Activated naive CD4-positive, alpha-beta T cell treated with anti-CD3 and anti-CD28 coated beads, Interleukin-2, amount 50 U/mL, for 72 hours (primary cell): Measurements from ENCODE around the gene RTP5. TPM values are rescaled to one million over a fixed set of nuclear protein-coding genes. Genes with fewer than 3 reads are reported as not detected.

ENCODE experiments used
- ATAC-seq, 2 donors: fragments of 150-1000 bp; cut with Tn5 transposase; 2 replicates each; pipeline ENCODE4 v1.10.0; 2021; ENCODE audit warnings: mild to moderate bottlenecking in 2 of 2, moderate library complexity in 2 of 2
- DNase-seq, 2 donors: peaks; one replicate each; pipeline ENCODE4 v3.0.0; 2021 to 2022; ENCODE audit warnings: low spot score in 2 of 2
- H3K27ac Mint-ChIP-seq, 2 donors: one replicate each; pipeline ENCODE4 v1.8.0; 2022; ENCODE audit warnings: mild to moderate bottlenecking in 2 of 2, mixed read lengths in 2 of 2
- H3K36me3 Mint-ChIP-seq, 2 donors: one replicate each; pipeline ENCODE4 v1.8.0; 2022; ENCODE audit warnings: mixed read lengths in 2 of 2
- H3K9me3 Mint-ChIP-seq, 2 donors: one replicate each; pipeline ENCODE4 v1.8.0; 2022; ENCODE audit warnings: mixed read lengths in 2 of 2
- total RNA-seq, 2 donors: library from RNA; stranded (reverse); gene quantifications; one replicate each; pipeline ENCODE4 v1.2.3, GENCODE V29; 2022

The RTP5 gene
- total RNA-seq, 2 donors from 2014 or later = 0.09 TPM; not detected in 1

GRCh38 chr2:241887806-241888522 is 18.4 kb downstream of the RTP5 start:
- Mint-ChIP-seq H3K36me3 (peaks cover 0 to 23% of the 10 kb centered on the region in 2 donors), H3K9me3 (no peaks in the 10 kb centered on the region), H3K27ac (peak overlapping the region in 1 of 2 donors; percentile 75)
- DNase-seq (no peak), ATAC-seq (no peak)

- no peak for ATAC-seq
- no peaks in the 10 kb centered on the region for H3K9me3 Mint-ChIP-seq
- H3K36me3 Mint-ChIP-seq = peaks cover 0 to 19% of the 10 kb centered on the region in 2 donors
- H3K27ac Mint-ChIP-seq = no peak overlapping the region
- no peak for DNase-seq
Observed at GRCh38 chr2:241888641-241889040, 19.1 kb downstream of the RTP5 start.

- ATAC-seq = no peak
- peaks cover 0 to 11% of the 10 kb centered on the region in 2 donors for H3K36me3 Mint-ChIP-seq
- H3K9me3 Mint-ChIP-seq = no peaks in the 10 kb centered on the region
Observed at GRCh38 chr2:241890524-241891235, 21.2 kb downstream of the RTP5 start.

GRCh38 chr2:241891315-241891987 is 21.9 kb downstream of the RTP5 start:
- Mint-ChIP-seq H3K36me3 (peaks cover 0 to 17% of the 10 kb centered on the region in 2 donors), H3K9me3 (no peaks in the 10 kb centered on the region), H3K27ac (peak overlapping the region in 1 of 2 donors; percentile 17)
- DNase-seq (no peak), ATAC-seq (no peak)

More at GRCh38 chr2:241890524-241891235, 21.2 kb downstream of the RTP5 start:
- H3K27ac Mint-ChIP-seq = peak overlapping the region in 1 of 2 donors; percentile 17
- DNase-seq = no peak

GRCh38 chr2:241891988-241892298 is 22.4 kb downstream of the RTP5 start:
- peaks cover 0 to 17% of the 10 kb centered on the region in 2 donors for H3K36me3 Mint-ChIP-seq
- no peak overlapping the region for H3K27ac Mint-ChIP-seq
- DNase-seq (no peak), ATAC-seq (no peak)
- H3K9me3 Mint-ChIP-seq = no peaks in the 10 kb centered on the region

- Mint-ChIP-seq H3K27ac (no peak overlapping the region), H3K36me3 (peaks cover 0 to 15% of the 10 kb centered on the region in 2 donors)
- no peak for DNase-seq
Observed at GRCh38 chr2:241892299-241893137, 23.0 kb downstream of the RTP5 start.

GRCh38 chr2:241893265-241893664 is 23.7 kb downstream of the RTP5 start:
- H3K9me3 Mint-ChIP-seq = no peaks in the 10 kb centered on the region
- no peak for ATAC-seq
- DNase-seq = peak in 1 of 2 donors; percentile 26
- H3K36me3 Mint-ChIP-seq = peaks cover 0 to 10% of the 10 kb centered on the region in 2 donors
- H3K27ac Mint-ChIP-seq = no peak overlapping the region

More at GRCh38 chr2:241892299-241893137, 23.0 kb downstream of the RTP5 start:
- H3K9me3 Mint-ChIP-seq = no peaks in the 10 kb centered on the region
- no peak for ATAC-seq

- Mint-ChIP-seq H3K9me3 (no peaks in the 10 kb centered on the region), H3K36me3 (peaks cover 0 to 10% of the 10 kb centered on the region in 2 donors), H3K27ac (no peak overlapping the region)
- DNase-seq = peak in 1 of 2 donors; percentile 38
- ATAC-seq = no peak
Observed at GRCh38 chr2:241894056-241894641, 24.6 kb downstream of the RTP5 start.

GRCh38 chr2:241894681-241895426 is 25.3 kb downstream of the RTP5 start:
- DNase-seq (peak in 1 of 2 donors; percentile 54), ATAC-seq (no peak)
- no peaks in the 10 kb centered on the region for H3K9me3 Mint-ChIP-seq
- H3K36me3 Mint-ChIP-seq = peaks cover 0 to 10% of the 10 kb centered on the region in 2 donors
- H3K27ac Mint-ChIP-seq = no peak overlapping the region

GRCh38 chr2:241895427-241895711 is 25.8 kb downstream of the RTP5 start:
- Mint-ChIP-seq H3K36me3 (peaks cover 0 to 10% of the 10 kb centered on the region in 2 donors), H3K27ac (peak overlapping the region; percentile 21 to 90), H3K9me3 (no peaks in the 10 kb centered on the region)
- no peak for DNase-seq
- no peak for ATAC-seq

- Mint-ChIP-seq H3K36me3 (peaks cover 0 to 10% of the 10 kb centered on the region in 2 donors), H3K9me3 (no peaks in the 10 kb centered on the region), H3K27ac (peak overlapping the region; percentile 21 to 95)
- ATAC-seq = peak; percentile 52 to 53
- peak in 1 of 2 donors; percentile 53 for DNase-seq
Observed at GRCh38 chr2:241895712-241896641, 26.4 kb downstream of the RTP5 start.

GRCh38 chr2:241896746-241897201 is 27.2 kb downstream of the RTP5 start:
- peak in 1 of 2 donors; percentile 41 for DNase-seq
- peak overlapping the region in 1 of 2 donors; percentile 95 for H3K27ac Mint-ChIP-seq
- peak; percentile 36 to 39 for ATAC-seq
- H3K9me3 Mint-ChIP-seq = no peaks in the 10 kb centered on the region
- peaks cover 0 to 10% of the 10 kb centered on the region in 2 donors for H3K36me3 Mint-ChIP-seq

GRCh38 chr2:241897231-241897916 is 27.8 kb downstream of the RTP5 start:
- Mint-ChIP-seq H3K27ac (peak overlapping the region in 1 of 2 donors; percentile 95), H3K36me3 (peaks cover 0 to 10% of the 10 kb centered on the region in 2 donors), H3K9me3 (no peaks in the 10 kb centered on the region)
- DNase-seq (peak in 1 of 2 donors; percentile 42), ATAC-seq (no peak)
